SU-DHL-6 (cell line): ENCODE measurements around the gene ATRN.

ENCODE experiments used
- H2AFZ ChIP-seq: fragments of 200-600 bp; sonication (generic); 2 replicates; pipeline ENCODE4 v1.6.1; 2014; ENCODE audit warnings: low read depth, mild to moderate bottlenecking, moderate library complexity, mixed read lengths, antibody characterized with exemption, low read length; ENCODE audit not compliant: severe bottlenecking
- H3F3A ChIP-seq: fragments of 200-600 bp; shearing (Covaris generic); 2 replicates; pipeline ENCODE4 v1.6.0; 2016; ENCODE audit warnings: antibody characterized with exemption, mild to moderate bottlenecking; ENCODE audit not compliant: insufficient read depth
- H3K27ac ChIP-seq: fragments of 200-600 bp; sonication (generic); 2 replicates; pipeline ENCODE4 v1.5.1; 2016; ENCODE audit warnings: low read depth, mild to moderate bottlenecking, low read length, moderate library complexity, mixed read lengths
- H3K27me3 ChIP-seq: fragments of 200-600 bp; sonication (generic), shearing (Covaris generic); 2 replicates; pipeline ENCODE4 v1.6.0; 2014; ENCODE audit warnings: mild to moderate bottlenecking, low read length
- H3K36me3 ChIP-seq: fragments of 200-600 bp; sonication (generic); 2 replicates; pipeline ENCODE4 v1.6.1; 2014; ENCODE audit warnings: mild to moderate bottlenecking, low read length, mixed read lengths
- H3K4me2 ChIP-seq: fragments of 300-600, 200-600 bp; shearing (Covaris generic), sonication (generic); 2 replicates; pipeline ENCODE4 v1.6.0; 2014; ENCODE audit warnings: low read length, low read depth, mild to moderate bottlenecking; ENCODE audit not compliant: poor library complexity, severe bottlenecking
- H3K4me3 ChIP-seq: fragments of 200-600 bp; sonication (generic); 2 replicates; pipeline ENCODE4 v1.5.1; 2014; ENCODE audit warnings: antibody characterized with exemption, low read length, mild to moderate bottlenecking, mixed read lengths; ENCODE audit not compliant: insufficient read depth, poor library complexity, severe bottlenecking
- H3K79me2 ChIP-seq: fragments of 200-600 bp; sonication (generic); 2 replicates; pipeline ENCODE4 v1.6.1; 2014; ENCODE audit warnings: mild to moderate bottlenecking, low read length, moderate library complexity; ENCODE audit not compliant: insufficient read depth
- H3K9ac ChIP-seq: fragments of 200-600 bp; sonication (generic); 2 replicates; pipeline ENCODE4 v1.7.0; 2014; ENCODE audit warnings: mild to moderate bottlenecking, low read length
- H3K9me2 ChIP-seq: fragments of 200-600 bp; sonication (generic); replicated peaks from 2 replicates; pipeline ENCODE4 v1.6.1; 2014; ENCODE audit warnings: low read length; ENCODE audit not compliant: insufficient read depth
- H3K9me3 ChIP-seq: fragments of 200-600 bp; sonication (generic); 2 replicates; pipeline ENCODE4 v1.6.1; 2014; ENCODE audit warnings: low read length, mixed read lengths; ENCODE audit not compliant: insufficient read depth
- H4K20me1 ChIP-seq: fragments of 200-600 bp; sonication (generic); 2 replicates; pipeline ENCODE4 v1.6.1; 2014; ENCODE audit warnings: low read depth, mild to moderate bottlenecking, antibody characterized with exemption, low read length, moderate library complexity, mixed read lengths
- EZH2phosphoT487 ChIP-seq: fragments of 200-600 bp; sonication (generic), shearing (Covaris generic); conservative IDR thresholded peaks from 2 replicates; pipeline ENCODE4 v1.6.1; 2018; ENCODE audit warnings: mild to moderate bottlenecking, antibody characterized with exemption, low read length, moderate library complexity, mixed read lengths
- TF ChIP-seq, protein P1 (sequence below): fragments of 200-600 bp; sonication (generic); IDR thresholded peaks from one replicate; pipeline ENCODE4 v1.5.1; 2017; ENCODE audit warnings: antibody characterized with exemption, mild to moderate bottlenecking, low read length, moderate library complexity; ENCODE audit not compliant: insufficient read depth, poor library complexity, severe bottlenecking

The ATRN gene

GRCh38 chr20:3583765-3584164 lies 112.9 kb downstream of the ATRN start:
- no peaks in the 10 kb centered on the region for H3K27me3 ChIP-seq
- no peaks in the 10 kb centered on the region for H3K9me3 ChIP-seq
- H2AFZ ChIP-seq = no peak overlapping the region
- H4K20me1 ChIP-seq = no peaks in the 10 kb centered on the region
- no peak overlapping the region for H3K27ac ChIP-seq
- no peak overlapping the region for H3K4me2 ChIP-seq
- no peak overlapping the region for H3K4me3 ChIP-seq
- H3K79me2 ChIP-seq = no peaks in the 10 kb centered on the region
- H3K9ac ChIP-seq = no peak overlapping the region
- TF ChIP-seq, protein P1, sequence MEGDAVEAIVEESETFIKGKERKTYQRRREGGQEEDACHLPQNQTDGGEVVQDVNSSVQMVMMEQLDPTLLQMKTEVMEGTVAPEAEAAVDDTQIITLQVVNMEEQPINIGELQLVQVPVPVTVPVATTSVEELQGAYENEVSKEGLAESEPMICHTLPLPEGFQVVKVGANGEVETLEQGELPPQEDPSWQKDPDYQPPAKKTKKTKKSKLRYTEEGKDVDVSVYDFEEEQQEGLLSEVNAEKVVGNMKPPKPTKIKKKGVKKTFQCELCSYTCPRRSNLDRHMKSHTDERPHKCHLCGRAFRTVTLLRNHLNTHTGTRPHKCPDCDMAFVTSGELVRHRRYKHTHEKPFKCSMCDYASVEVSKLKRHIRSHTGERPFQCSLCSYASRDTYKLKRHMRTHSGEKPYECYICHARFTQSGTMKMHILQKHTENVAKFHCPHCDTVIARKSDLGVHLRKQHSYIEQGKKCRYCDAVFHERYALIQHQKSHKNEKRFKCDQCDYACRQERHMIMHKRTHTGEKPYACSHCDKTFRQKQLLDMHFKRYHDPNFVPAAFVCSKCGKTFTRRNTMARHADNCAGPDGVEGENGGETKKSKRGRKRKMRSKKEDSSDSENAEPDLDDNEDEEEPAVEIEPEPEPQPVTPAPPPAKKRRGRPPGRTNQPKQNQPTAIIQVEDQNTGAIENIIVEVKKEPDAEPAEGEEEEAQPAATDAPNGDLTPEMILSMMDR = no peak
- no peak for TF ChIP-seq EZH2phosphoT487
- no peaks in the 10 kb centered on the region for H3K36me3 ChIP-seq
- H3K9me2 ChIP-seq = no peaks in the 10 kb centered on the region
- H3F3A ChIP-seq = no peaks in the 10 kb centered on the region

- Histone ChIP-seq H3K27ac (no peak overlapping the region), H4K20me1 (no peaks in the 10 kb centered on the region), H3K79me2 (no peaks in the 10 kb centered on the region), H3K27me3 (no peaks in the 10 kb centered on the region), H3K4me3 (no peak overlapping the region), H2AFZ (no peak overlapping the region), H3K9me3 (no peaks in the 10 kb centered on the region), H3K9ac (no peak overlapping the region), H3K9me2 (no peaks in the 10 kb centered on the region), H3F3A (no peaks in the 10 kb centered on the region), H3K36me3 (no peaks in the 10 kb centered on the region), H3K4me2 (no peak overlapping the region)
- no peak for TF ChIP-seq EZH2phosphoT487
- TF ChIP-seq, protein P1 = no peak
These were observed 115.3 kb downstream of the ATRN start for GRCh38 chr20:3586093-3586492.

GRCh38 chr20:3590164-3590563 lies 119.3 kb downstream of the ATRN start:
- H3K9me3 ChIP-seq = no peaks in the 10 kb centered on the region
- no peak for TF ChIP-seq EZH2phosphoT487
- TF ChIP-seq, protein P1 = no peak
- no peaks in the 10 kb centered on the region for H3K79me2 ChIP-seq
- no peak overlapping the region for H2AFZ ChIP-seq
- no peaks in the 10 kb centered on the region for H3K9me2 ChIP-seq
- H3K36me3 ChIP-seq = no peaks in the 10 kb centered on the region
- no peaks in the 10 kb centered on the region for H3K27me3 ChIP-seq
- H3K9ac ChIP-seq = no peak overlapping the region
- no peaks in the 10 kb centered on the region for H3F3A ChIP-seq
- no peak overlapping the region for H3K4me3 ChIP-seq
- H4K20me1 ChIP-seq = no peaks in the 10 kb centered on the region
- H3K27ac ChIP-seq = no peak overlapping the region
- no peak overlapping the region for H3K4me2 ChIP-seq

DNA sequence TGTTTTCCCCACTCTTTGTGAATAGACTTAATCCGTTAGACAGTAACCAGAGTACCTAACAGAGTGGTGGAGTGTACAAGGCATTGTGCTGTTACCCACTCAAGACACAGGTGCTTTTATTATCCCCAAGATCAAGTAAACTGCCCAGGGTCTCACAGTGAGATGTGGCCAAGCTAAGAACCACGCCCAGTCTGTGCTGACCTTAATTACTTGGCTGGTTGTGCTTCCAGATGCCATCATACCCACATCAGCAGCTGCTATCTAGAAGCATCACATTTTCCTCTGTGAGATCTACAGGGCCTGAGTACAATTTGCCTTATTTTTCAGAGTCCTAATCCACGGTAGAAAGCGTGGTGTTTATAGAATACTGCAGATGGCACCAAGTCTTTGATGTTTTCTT lies 122.1 kb downstream of the ATRN start:
- Histone ChIP-seq H3F3A (no peaks in the 10 kb centered on the region), H3K27me3 (no peaks in the 10 kb centered on the region), H3K27ac (no peak overlapping the region), H3K79me2 (no peaks in the 10 kb centered on the region), H3K36me3 (no peaks in the 10 kb centered on the region), H3K9me2 (no peaks in the 10 kb centered on the region), H2AFZ (no peak overlapping the region), H4K20me1 (no peaks in the 10 kb centered on the region), H3K4me3 (no peak overlapping the region), H3K4me2 (no peak overlapping the region), H3K9me3 (no peaks in the 10 kb centered on the region), H3K9ac (no peak overlapping the region)
- TF ChIP-seq EZH2phosphoT487 = no peak
- TF ChIP-seq, protein P1 = no peak
